ENCODE results near the gene DUSP28. TPM values are rescaled to one million over a fixed set of nuclear protein-coding genes. Genes with fewer than 3 reads are reported as not detected.

Gene DUSP28
- total RNA-seq, 4 donors from 2014 or later, result 3.0 to 5.3 (median 4.0) TPM

DNA sequence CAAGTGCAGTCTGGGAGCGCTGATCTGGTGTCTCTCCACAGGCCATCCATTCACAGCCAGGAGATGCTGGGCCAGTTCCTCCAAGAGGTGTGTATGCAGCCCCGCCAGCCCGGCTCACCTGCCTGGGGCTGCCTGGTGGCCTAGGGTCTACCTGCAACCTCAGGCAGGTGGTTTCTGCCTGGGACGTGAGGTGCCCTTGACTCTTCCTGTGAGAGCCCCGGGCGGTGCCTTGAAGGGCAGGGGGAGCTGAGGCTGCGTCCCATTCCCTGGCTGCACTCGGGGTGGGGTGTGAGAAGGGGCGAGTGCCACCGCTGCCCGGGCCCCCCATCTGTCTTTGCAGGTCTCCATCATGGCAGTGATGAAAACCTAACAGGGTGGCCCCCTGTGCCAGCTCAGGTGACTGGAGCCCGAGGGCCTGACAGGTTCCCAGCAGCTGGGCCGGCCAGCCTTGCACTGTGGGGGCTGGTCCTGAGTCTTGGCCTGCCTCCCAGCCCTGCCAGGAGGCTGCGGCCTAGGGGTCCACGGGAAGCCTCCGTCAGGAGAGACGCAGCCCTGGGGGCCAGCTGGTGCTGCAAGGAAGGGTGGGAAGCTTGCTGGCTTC is 38.3 kb downstream of the DUSP28 start:
- H3K9me3 ChIP-seq, result no peaks in the 10 kb centered on the region
- no peak overlapping the region for H3K4me3 ChIP-seq
- no peak overlapping the region for H3K27ac ChIP-seq
- no peak for ATAC-seq
- TF ChIP-seq EP300 (IDR thresholded peaks at IDR 0.05), result no peak
- WGBS, 2 donors (ENCODE audit: low coverage in 1 of 2), result no CpG with 5 or more reads among the region's 17 CpGs
- H3K27me3 ChIP-seq, result no peaks in the 10 kb centered on the region
- H3K36me3 ChIP-seq, result peaks cover 0 to 93% of the 10 kb centered on the region in 2 donors
- H3K4me1 ChIP-seq, result peaks cover 0 to 42% (median 0%) of the 10 kb centered on the region in 3 donors

DNA sequence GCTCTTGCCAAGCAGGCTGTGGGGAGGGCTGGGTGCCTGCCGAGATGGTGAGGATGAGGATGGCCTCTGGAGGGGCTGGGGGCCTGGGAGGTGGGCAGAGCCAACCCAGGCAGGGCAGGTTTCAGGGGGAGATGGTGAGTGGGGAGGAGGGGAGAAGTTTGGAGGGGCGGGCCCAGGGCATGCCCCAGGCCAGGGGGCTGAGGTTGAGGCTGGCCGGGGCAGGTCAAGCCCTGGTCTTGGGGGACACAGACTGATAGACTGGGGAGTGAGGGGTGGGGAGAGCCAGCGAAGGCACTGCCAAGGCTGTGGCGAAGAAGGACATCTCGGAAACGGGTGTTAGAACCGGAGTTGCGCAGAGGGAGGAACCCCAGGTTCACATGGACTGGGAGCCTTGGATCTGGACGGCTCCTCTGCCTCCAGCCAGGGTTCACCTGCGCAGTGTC is 39.0 kb downstream of the DUSP28 start:
- no peak overlapping the region for H3K27ac ChIP-seq
- TF ChIP-seq, protein P1, sequence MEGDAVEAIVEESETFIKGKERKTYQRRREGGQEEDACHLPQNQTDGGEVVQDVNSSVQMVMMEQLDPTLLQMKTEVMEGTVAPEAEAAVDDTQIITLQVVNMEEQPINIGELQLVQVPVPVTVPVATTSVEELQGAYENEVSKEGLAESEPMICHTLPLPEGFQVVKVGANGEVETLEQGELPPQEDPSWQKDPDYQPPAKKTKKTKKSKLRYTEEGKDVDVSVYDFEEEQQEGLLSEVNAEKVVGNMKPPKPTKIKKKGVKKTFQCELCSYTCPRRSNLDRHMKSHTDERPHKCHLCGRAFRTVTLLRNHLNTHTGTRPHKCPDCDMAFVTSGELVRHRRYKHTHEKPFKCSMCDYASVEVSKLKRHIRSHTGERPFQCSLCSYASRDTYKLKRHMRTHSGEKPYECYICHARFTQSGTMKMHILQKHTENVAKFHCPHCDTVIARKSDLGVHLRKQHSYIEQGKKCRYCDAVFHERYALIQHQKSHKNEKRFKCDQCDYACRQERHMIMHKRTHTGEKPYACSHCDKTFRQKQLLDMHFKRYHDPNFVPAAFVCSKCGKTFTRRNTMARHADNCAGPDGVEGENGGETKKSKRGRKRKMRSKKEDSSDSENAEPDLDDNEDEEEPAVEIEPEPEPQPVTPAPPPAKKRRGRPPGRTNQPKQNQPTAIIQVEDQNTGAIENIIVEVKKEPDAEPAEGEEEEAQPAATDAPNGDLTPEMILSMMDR (IDR thresholded peaks at IDR 0.05), result no peak
- TF ChIP-seq POLR2A (IDR thresholded peaks at IDR 0.05) (no peak), EP300 (IDR thresholded peaks at IDR 0.05) (no peak), POLR2AphosphoS5 (IDR thresholded peaks at IDR 0.05) (no peak)
- H3K9me3 ChIP-seq, result no peaks in the 10 kb centered on the region
- ATAC-seq, result no peak
- peaks cover 0 to 37% (median 0%) of the 10 kb centered on the region in 3 donors for H3K4me1 ChIP-seq
- H3K36me3 ChIP-seq, result peaks cover 0 to 86% of the 10 kb centered on the region in 2 donors
- WGBS, 2 donors (ENCODE audit: low coverage in 1 of 2), result 93% methylated on average over 8 of the region's 11 CpGs; no CpG with 5 or more reads in 1 of the 2 donors
- H3K27me3 ChIP-seq, result no peaks in the 10 kb centered on the region
- H3K4me3 ChIP-seq, result no peak overlapping the region

DNA sequence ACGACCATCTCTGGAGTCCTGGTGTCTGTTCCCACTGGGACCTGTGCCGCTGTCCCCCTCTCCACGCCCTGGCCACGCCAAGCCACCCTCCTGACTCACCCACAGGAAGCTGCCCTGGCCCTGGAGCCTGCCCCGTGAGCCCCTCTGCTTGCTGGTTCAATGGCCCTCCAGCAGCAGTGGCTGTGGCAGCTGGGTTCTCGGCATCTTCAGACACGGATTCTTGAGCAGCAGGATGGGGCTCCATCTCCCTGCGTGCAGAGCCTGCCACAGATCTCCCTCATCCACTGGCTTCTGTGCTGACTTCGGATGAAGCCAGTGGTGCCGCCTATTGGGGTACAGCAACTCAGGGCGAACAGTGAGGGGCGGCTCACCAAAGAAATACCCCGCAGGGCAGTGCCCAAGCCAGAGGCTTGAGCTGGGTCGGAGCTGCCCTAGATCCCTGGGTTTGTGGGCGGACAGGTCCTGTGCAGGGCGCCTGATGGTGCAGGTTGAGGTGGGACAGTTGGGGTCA is 40.3 kb downstream of the DUSP28 start:
- no peak for ATAC-seq

DNA sequence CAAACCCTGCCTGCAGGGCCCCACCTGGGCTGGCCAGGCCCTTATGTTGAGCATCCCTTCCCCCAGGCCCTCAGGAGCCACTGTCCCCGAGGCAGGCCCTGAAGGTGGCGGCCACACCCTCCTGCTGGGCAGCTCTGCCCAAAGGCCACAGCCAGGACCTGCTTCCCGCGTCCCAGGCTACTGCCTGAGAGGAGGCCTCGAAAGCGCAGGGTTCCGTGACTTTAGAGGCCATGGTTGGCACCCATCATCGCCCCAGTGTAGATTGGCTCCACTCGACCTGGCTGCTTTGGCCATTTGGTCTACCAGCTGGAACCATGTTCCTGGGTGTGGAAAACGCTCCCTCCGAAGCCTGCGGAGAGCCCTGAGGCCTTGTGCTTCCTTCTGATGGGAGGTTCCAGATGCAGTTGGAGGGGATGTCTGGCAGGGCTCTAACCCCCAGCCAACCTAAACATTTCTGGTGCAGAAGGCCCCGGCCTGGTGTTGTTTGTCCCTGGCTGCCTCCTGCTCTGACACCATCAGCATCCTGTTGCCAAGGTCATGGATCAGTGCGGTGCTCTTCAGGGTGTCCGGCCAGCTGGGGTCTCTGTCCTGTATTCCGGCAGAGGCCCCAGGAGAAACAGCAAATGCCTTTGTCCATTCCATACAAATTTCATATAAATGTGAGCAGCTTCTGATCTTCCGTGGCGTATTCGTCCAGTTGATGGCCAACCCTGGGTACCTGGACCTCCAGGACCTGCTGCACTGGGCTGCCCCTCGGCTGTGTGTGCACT is 41.1 kb downstream of the DUSP28 start:
- Histone ChIP-seq H3K36me3 (peaks cover 0 to 66% of the 10 kb centered on the region in 2 donors), H3K27me3 (no peaks in the 10 kb centered on the region), H3K9me3 (no peaks in the 10 kb centered on the region), H3K27ac (no peak overlapping the region), H3K4me3 (no peak overlapping the region), H3K4me1 (peaks cover 0 to 22% (median 0%) of the 10 kb centered on the region in 3 donors)
- ATAC-seq, result no peak
- WGBS, 2 donors (ENCODE audit: low coverage in 1 of 2), result 80 to 91% methylated on average over 1 to 6 of the region's 20 CpGs
- no peak for TF ChIP-seq POLR2A (IDR thresholded peaks at IDR 0.05)

More for the DNA sequence above, 40.3 kb downstream of the DUSP28 start:
- Histone ChIP-seq H3K27ac (no peak overlapping the region), H3K36me3 (peaks cover 0 to 73% of the 10 kb centered on the region in 2 donors), H3K9me3 (no peaks in the 10 kb centered on the region), H3K4me3 (no peak overlapping the region), H3K4me1 (peaks cover 0 to 30% (median 0%) of the 10 kb centered on the region in 3 donors), H3K27me3 (no peaks in the 10 kb centered on the region)
- TF ChIP-seq EP300 (IDR thresholded peaks at IDR 0.05) (no peak), POLR2AphosphoS5 (IDR thresholded peaks at IDR 0.05) (no peak), POLR2A (IDR thresholded peaks at IDR 0.05) (no peak)
- TF ChIP-seq, protein P1 (IDR thresholded peaks at IDR 0.05), result no peak
- 96% methylated on average over 3 of the region's 16 CpGs; no CpG with 5 or more reads in 1 of the 2 donors for WGBS, 2 donors (ENCODE audit: low coverage in 1 of 2)

DNA sequence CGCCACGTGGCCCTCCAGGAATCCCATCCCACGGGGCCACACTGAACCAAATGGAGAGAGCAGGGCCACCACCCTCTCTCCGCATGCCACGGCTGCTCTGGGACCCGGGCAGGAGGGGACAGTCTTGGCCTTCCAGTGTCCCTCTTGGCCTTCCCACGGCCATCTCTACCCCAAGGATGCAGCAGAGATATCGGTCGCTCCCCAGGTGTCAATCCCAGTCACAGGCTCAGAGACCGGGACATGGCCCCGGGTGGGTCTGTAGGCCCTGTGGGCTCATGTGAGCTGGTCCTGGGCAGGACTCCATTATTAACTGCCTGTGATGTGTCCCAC is 41.6 kb downstream of the DUSP28 start:
- H3K9me3 ChIP-seq, result no peaks in the 10 kb centered on the region
- no CpG with 5 or more reads among the region's 11 CpGs for WGBS, 2 donors (ENCODE audit: low coverage in 1 of 2)
- H3K27me3 ChIP-seq, result no peaks in the 10 kb centered on the region
- TF ChIP-seq POLR2AphosphoS5 (IDR thresholded peaks at IDR 0.05), result no peak
- TF ChIP-seq, protein P1 (IDR thresholded peaks at IDR 0.05), result no peak
- no peak for TF ChIP-seq POLR2A (IDR thresholded peaks at IDR 0.05)
- no peak for TF ChIP-seq EP300 (IDR thresholded peaks at IDR 0.05)
- ATAC-seq, result no peak
- H3K36me3 ChIP-seq, result peaks cover 0 to 60% of the 10 kb centered on the region in 2 donors
- peaks cover 0 to 17% (median 0%) of the 10 kb centered on the region in 3 donors for H3K4me1 ChIP-seq
- no peak overlapping the region for H3K4me3 ChIP-seq
- no peak overlapping the region for H3K27ac ChIP-seq

All from gastroesophageal sphincter (tissue), 4 donors.